CD4-positive, alpha-beta T cell treated with Interleukin-12 subunit alpha and Interleukin-12 subunit beta, for 1 hour (primary cell): ENCODE measurements around the gene LARGE2.

ENCODE experiments used
- DNase-seq: peaks from one replicate; pipeline ENCODE4 v3.0.0-alpha.2; 2020

Gene LARGE2

GRCh38 chr11:45968901-45969300 lies 46.4 kb downstream of the LARGE2 start:
- no peak for DNase-seq

GRCh38 chr11:45973601-45974000 lies 51.1 kb downstream of the LARGE2 start:
- DNase-seq: no peak

- no peak for DNase-seq
Measured at GRCh38 chr11:45974806-45975205, 52.4 kb downstream of the LARGE2 start.
